Endothelial cell of umbilical vein (primary cell): ENCODE data around the gene AGAP5. TPM values are rescaled to one million over a fixed set of nuclear protein-coding genes. Genes with fewer than 3 reads are reported as not detected.

ENCODE experiments used
- BruUV-seq: library from RNA; stranded (reverse); fragments of 400-500 nt; replicated peaks from 2 replicates; lab custom pipeline; 2021; lab: Mats Ljungman, UMichigan
- CTCF ChIA-PET: fragments of 300-600, 350-600 bp; sonication (Branson Sonifier 250); formaldehyde crosslinking; loops from one replicate; lab custom pipeline; 2021; ENCODE audit warnings: antibody characterized with exemption, inconsistent platforms; lab: Charles Lee
- POLR2A ChIA-PET: fragments of 300-600, 350-600 bp; sonication (Branson Sonifier 250); formaldehyde crosslinking; loops from one replicate; lab custom pipeline; 2021; ENCODE audit warnings: antibody characterized with exemption, inconsistent platforms; lab: Charles Lee
- DNase-seq: peaks from one replicate; pipeline ENCODE4 v3.0.0-alpha.2; 2011; ENCODE audit warnings: low read depth, low spot score
- FAIRE-seq: peaks from 2 replicates; lab custom pipeline; 2011; peaks lifted over from hg19 to GRCh38; lab: Jason Lieb, UNC
- H2AFZ ChIP-seq: 2 replicates; pipeline ENCODE4 v1.6.0; 2012; ENCODE audit warnings: low read depth, low read length, control low read depth, inconsistent platforms
- H3K27ac ChIP-seq: 2 replicates; pipeline ENCODE4 v1.5.1; 2011; ENCODE audit warnings: low read depth, mild to moderate bottlenecking, control low read depth, low read length, moderate library complexity; ENCODE audit not compliant: insufficient read depth
- H3K27me3 ChIP-seq, 2 experiments: 2 replicates each; pipeline versions ENCODE4 v1.6.0 to v1.6.1; 2011; ENCODE audit warnings: low read length in 2 of 2, mixed read lengths in 1 of 2; ENCODE audit not compliant: control insufficient read depth in 2 of 2, insufficient read depth in 2 of 2
- H3K36me3 ChIP-seq, 2 experiments: 2 replicates in 1 of 2; 3 replicates in 1 of 2; pipeline ENCODE4 v1.5.1; 2011; ENCODE audit warnings: low read length in 2 of 2, mild to moderate bottlenecking in 1 of 2, moderate library complexity in 1 of 2; ENCODE audit not compliant: control insufficient read depth in 2 of 2, insufficient read depth in 2 of 2; ENCODE audit errors: extremely low read depth in 1 of 2
- H3K4me1 ChIP-seq: 3 replicates; pipeline ENCODE4 v1.5.1; 2011; ENCODE audit warnings: mild to moderate bottlenecking, low read length; ENCODE audit not compliant: control insufficient read depth, insufficient read depth; ENCODE audit errors: extremely low read depth
- H3K4me2 ChIP-seq: 2 replicates; pipeline ENCODE4 v1.6.1; 2011; ENCODE audit warnings: low read length, control low read depth, mixed read lengths; ENCODE audit not compliant: insufficient read depth
- H3K4me3 ChIP-seq, 3 experiments: fragments of 200-600 bp in 1 of 3; sonication (generic), shearing (Covaris generic) in 1 of 3; replicated peaks in 1 of 3; 2 replicates each; pipeline ENCODE4 v1.5.1; 2011 to 2016; ENCODE audit warnings: control low read depth in 3 of 3, low read length in 3 of 3, mild to moderate bottlenecking in 2 of 3, inconsistent platforms in 1 of 3, low read depth in 1 of 3, moderate library complexity in 1 of 3; ENCODE audit not compliant: insufficient read depth in 1 of 3
- H3K79me2 ChIP-seq: 2 replicates; pipeline ENCODE4 v1.6.0; 2012; ENCODE audit warnings: low read length, inconsistent platforms; ENCODE audit not compliant: control insufficient read depth, insufficient read depth
- H3K9ac ChIP-seq: replicated peaks from 2 replicates; pipeline ENCODE3; 2011; ENCODE audit warnings: low read length, control low read depth; ENCODE audit not compliant: insufficient read depth; ENCODE audit errors: extremely low read depth
- H3K9me1 ChIP-seq: replicated peaks from 3 replicates; pipeline ENCODE4 v1.6.0; 2011; ENCODE audit warnings: mild to moderate bottlenecking, low read length; ENCODE audit not compliant: control insufficient read depth, insufficient read depth; ENCODE audit errors: extremely low read depth
- H3K9me3 ChIP-seq: replicated peaks from 2 replicates; pipeline ENCODE4 v1.5.1; 2012; ENCODE audit warnings: low read length, inconsistent platforms; ENCODE audit not compliant: control insufficient read depth, insufficient read depth
- H4K20me1 ChIP-seq: replicated peaks from 2 replicates; pipeline ENCODE3; 2011; ENCODE audit warnings: mild to moderate bottlenecking, low read length; ENCODE audit not compliant: control insufficient read depth, insufficient read depth; ENCODE audit errors: extremely low read depth
- EZH2 ChIP-seq: IDR thresholded peaks from 2 replicates; pipeline ENCODE4 v1.6.1; 2012; ENCODE audit warnings: borderline replicate concordance, low read depth, mild to moderate bottlenecking, moderate library complexity, low read length, inconsistent platforms; ENCODE audit not compliant: severe bottlenecking
- FOS ChIP-seq: IDR thresholded peaks from 2 replicates; pipeline ENCODE4 v1.6.1; 2011; ENCODE audit warnings: mild to moderate bottlenecking, low read length, moderate library complexity, borderline replicate concordance; ENCODE audit not compliant: insufficient read depth
- GATA2 ChIP-seq: IDR thresholded peaks from 2 replicates; pipeline ENCODE4 v1.7.0; 2011; ENCODE audit warnings: low read depth, mild to moderate bottlenecking, moderate library complexity, mixed read lengths, low read length; ENCODE audit not compliant: insufficient read length, insufficient read depth
- JUN ChIP-seq: IDR thresholded peaks from 2 replicates; pipeline ENCODE4 v1.6.1; 2011; ENCODE audit warnings: borderline replicate concordance, low read depth; ENCODE audit not compliant: insufficient read length, insufficient read depth
- MAX ChIP-seq: IDR thresholded peaks from 2 replicates; pipeline ENCODE4 v1.6.1; 2011; ENCODE audit not compliant: insufficient read depth, insufficient read length
- MYC ChIP-seq: IDR thresholded peaks from one replicate; pipeline ENCODE4 v1.6.1; 2011; ENCODE audit warnings: mild to moderate bottlenecking, low read depth, low read length
- POLR2A ChIP-seq: IDR thresholded peaks from 2 replicates; pipeline ENCODE4 v1.6.1; 2012; ENCODE audit warnings: low read depth, mild to moderate bottlenecking, control low read depth, low read length
- POLR2AphosphoS5 ChIP-seq: IDR thresholded peaks from 2 replicates; pipeline ENCODE4 v1.6.1; 2012; ENCODE audit warnings: low read depth, mild to moderate bottlenecking, control low read depth, low read length, moderate library complexity; ENCODE audit not compliant: insufficient read depth
- dilution Hi-C: fragments of 300-500 bp; cut with MboI; formaldehyde crosslinking; loops from one replicate; pipeline ENCODE4 v1.15.0; 2019; ENCODE audit warnings: low sequenced_read_pairs; ENCODE audit not compliant: extremely low pct_ligation_motif_present
- intact Hi-C: fragments of 100-400 bp; cut with micrococcal nuclease; formaldehyde crosslinking; loops from one replicate; pipeline ENCODE4 v1.10.0; 2022
- polyA plus RNA-seq, 4 experiments: library from polyadenylated mRNA; depleted of rRNA in 3 of 4; stranded (reverse) in 3 of 4; unstranded in 1 of 4; fragments of >200 nt; gene quantifications; 2 replicates each; pipeline versions ENCODE4 v1.2.1 to v1.2.3, GENCODE V29; 2011 to 2012; ENCODE audit warnings: missing spikeins in 1 of 4
- total RNA-seq: library from RNA; stranded (reverse); gene quantifications from 2 replicates; pipeline ENCODE4 v1.2.3, GENCODE V29; 2021
- TF ChIP-seq, protein P1 (sequence below), 2 donors: IDR thresholded peaks; 1 replicate in 1 of 2; 2 replicates in 1 of 2; pipeline ENCODE4 v1.5.1; 2011; ENCODE audit warnings: low read length in 2 of 2, mild to moderate bottlenecking in 2 of 2, moderate library complexity in 2 of 2, control low read depth in 1 of 2, inconsistent platforms in 1 of 2, low read depth in 1 of 2; ENCODE audit not compliant: insufficient read depth in 1 of 2; ENCODE audit errors: extremely low read depth in 1 of 2

Gene AGAP5
- total and polyA plus RNA-seq, 2 donors (not counting 3 experiments of a cell fraction or from before 2014, with no cell fraction given) = 4.4 to 7.7 TPM

- POLR2A ChIA-PET = interaction anchor here (0.6 to 0.9 kb wide), 3 partner anchors 9 to 14 kb away, joined by 3 to 4 read pairs (median 3); no protein-coding TSS in a partner anchor
- peak overlapping the region; percentile 74 for H3K4me2 ChIP-seq
- CTCF ChIA-PET = interaction anchor here (0.6 to 2.4 kb wide), 6 partner anchors 15 to 329 kb away, joined by 3 to 9 read pairs (median 4); no protein-coding TSS in a partner anchor
- dilution Hi-C loops = loop anchor here (10.0 kb wide), 1 partner anchor 91 kb away; no protein-coding TSS in a partner anchor
- peak overlapping the region; percentile 94 for H2AFZ ChIP-seq
- BruUV-seq = TSS peak; percentile 91
- no peaks in the 10 kb centered on the region for H3K79me2 ChIP-seq
- no peaks in the 10 kb centered on the region for H3K27me3 ChIP-seq
- no peaks in the 10 kb centered on the region for H4K20me1 ChIP-seq
- peak overlapping the region; percentile 46 for H3K27ac ChIP-seq
- peak; percentile 97 for FAIRE-seq
- no peaks in the 10 kb centered on the region for H3K9me1 ChIP-seq
- TF ChIP-seq, protein P1, sequence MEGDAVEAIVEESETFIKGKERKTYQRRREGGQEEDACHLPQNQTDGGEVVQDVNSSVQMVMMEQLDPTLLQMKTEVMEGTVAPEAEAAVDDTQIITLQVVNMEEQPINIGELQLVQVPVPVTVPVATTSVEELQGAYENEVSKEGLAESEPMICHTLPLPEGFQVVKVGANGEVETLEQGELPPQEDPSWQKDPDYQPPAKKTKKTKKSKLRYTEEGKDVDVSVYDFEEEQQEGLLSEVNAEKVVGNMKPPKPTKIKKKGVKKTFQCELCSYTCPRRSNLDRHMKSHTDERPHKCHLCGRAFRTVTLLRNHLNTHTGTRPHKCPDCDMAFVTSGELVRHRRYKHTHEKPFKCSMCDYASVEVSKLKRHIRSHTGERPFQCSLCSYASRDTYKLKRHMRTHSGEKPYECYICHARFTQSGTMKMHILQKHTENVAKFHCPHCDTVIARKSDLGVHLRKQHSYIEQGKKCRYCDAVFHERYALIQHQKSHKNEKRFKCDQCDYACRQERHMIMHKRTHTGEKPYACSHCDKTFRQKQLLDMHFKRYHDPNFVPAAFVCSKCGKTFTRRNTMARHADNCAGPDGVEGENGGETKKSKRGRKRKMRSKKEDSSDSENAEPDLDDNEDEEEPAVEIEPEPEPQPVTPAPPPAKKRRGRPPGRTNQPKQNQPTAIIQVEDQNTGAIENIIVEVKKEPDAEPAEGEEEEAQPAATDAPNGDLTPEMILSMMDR (IDR thresholded peaks at IDR 0.05; ENCODE audit: extremely low read depth in 1 of 2, insufficient read depth in 1 of 2, low read depth in 1 of 2, low read length in 2 of 2) = no peak
- TF ChIP-seq EZH2 = no peak
- no peak for TF ChIP-seq JUN
- TF ChIP-seq POLR2AphosphoS5 = peak; percentile 53
- TF ChIP-seq POLR2A = peak; percentile 92
- peak; percentile 48 for TF ChIP-seq FOS
- no peak for TF ChIP-seq GATA2
- peak; percentile 28 for TF ChIP-seq MAX
- no peak for TF ChIP-seq MYC
- H3K9ac ChIP-seq = peak overlapping the region; percentile 88
- peaks cover 9% of the 10 kb centered on the region for H3K4me1 ChIP-seq
- peak overlapping the region; percentile 66 to 82 (median 77) for H3K4me3 ChIP-seq
- intact Hi-C loops = loop anchor here (1.0 to 5.0 kb wide), 2 partner anchors 39 to 97 kb away; no protein-coding TSS in a partner anchor
- no peaks in the 10 kb centered on the region for H3K9me3 ChIP-seq
- DNase-seq = peak; percentile 99
- H3K36me3 ChIP-seq = no peaks in the 10 kb centered on the region
Measured at GRCh38 chr10:73625884-73626752, 71.8 kb downstream of the AGAP5 start.
